Stimulated activated CD4-positive, alpha-beta T cell treated with anti-CD3 and anti-CD28 coated beads, TNF-alpha, amount 100 ng/mL, for 24 hours (primary cell): ENCODE data around the gene GARS1.

Experiments
- DNase-seq, 3 experiments: peaks; one replicate each; pipeline ENCODE4 v3.0.0-alpha.2; 2020; ENCODE audit warnings: low read depth in 3 of 3

GARS1 gene

GRCh38 chr7:30679664-30680063, 85.0 kb downstream of the GARS1 start:
- no peak for DNase-seq

- no peak for DNase-seq
Measured at GRCh38 chr7:30681331-30681797, 86.7 kb downstream of the GARS1 start.

GRCh38 chr7:30681815-30682211, 87.1 kb downstream of the GARS1 start:
- peak in 1 of 3 experiments; percentile 8 for DNase-seq

GRCh38 chr7:30682212-30683083, 87.8 kb downstream of the GARS1 start, which contains the start of gene CRHR2:
Gene CRHR2, minus strand, starts transcription at chr7:30682456. Its CDS starts 176 bp downstream, at chr7:30682280.
- DNase-seq: peak in 2 of 3 experiments; percentile 3 to 20

GRCh38 chr7:30683306-30683705, 88.6 kb downstream of the GARS1 start:
- DNase-seq: no peak
